IMR-90 (cell line): ENCODE results near the gene TECTB. TPM values are rescaled to one million over a fixed set of nuclear protein-coding genes. Genes with fewer than 3 reads are reported as not detected.

Experiments
- ATAC-seq: fragments of 200-7000 bp; cut with Tn5 transposase; 2 replicates; pipeline ENCODE4 v1.9.1; 2020; ENCODE audit warnings: low read depth, mild to moderate bottlenecking, moderate library complexity
- BruUV-seq: library from RNA; stranded (reverse); fragments of 400-500 nt; replicated peaks from 2 replicates; lab custom pipeline; 2021; lab: Mats Ljungman, UMichigan
- CTCF ChIA-PET: fragments of 300-600 bp; formaldehyde crosslinking; extraction: SDS; loops from one replicate; lab custom pipeline; 2021; ENCODE audit warnings: antibody characterized with exemption; lab: Yijun Ruan, JAX
- POLR2A ChIA-PET: fragments of 300-600 bp; sonication (Branson Sonifier 250); formaldehyde crosslinking; loops from one replicate; lab custom pipeline; 2022; ENCODE audit warnings: antibody characterized with exemption; ENCODE audit not compliant: unreplicated experiment; lab: Charles Lee
- DNase-seq: peaks from one replicate; pipeline ENCODE4 v3.0.0; 2013
- H2AFZ ChIP-seq: replicated peaks from 2 replicates; pipeline ENCODE3; 2013; ENCODE audit warnings: low read length, mild to moderate bottlenecking; ENCODE audit not compliant: poor library complexity
- H2AK5ac ChIP-seq: 2 replicates; pipeline ENCODE4 v1.6.1; 2013; ENCODE audit warnings: low read depth, low read length, inconsistent platforms
- H2AK9ac ChIP-seq: replicated peaks from 2 replicates; pipeline ENCODE3; 2013; ENCODE audit warnings: mild to moderate bottlenecking, low read depth, low read length, moderate library complexity; ENCODE audit not compliant: poor library complexity
- H2BK120ac ChIP-seq: 2 replicates; pipeline ENCODE4 v1.6.1; 2013; ENCODE audit warnings: low read depth, low read length, inconsistent platforms
- H2BK15ac ChIP-seq: 3 replicates; pipeline ENCODE4 v1.6.1; 2013; ENCODE audit warnings: low read depth, low read length, inconsistent platforms
- H2BK20ac ChIP-seq: 2 replicates; pipeline ENCODE4 v1.6.1; 2013; ENCODE audit warnings: low read depth, mild to moderate bottlenecking, inconsistent platforms, low read length, moderate library complexity
- H2BK5ac ChIP-seq: 2 replicates; pipeline ENCODE4 v1.6.1; 2013; ENCODE audit warnings: mild to moderate bottlenecking, low read depth, low read length, inconsistent platforms; ENCODE audit not compliant: poor library complexity, severe bottlenecking
- H3K14ac ChIP-seq: replicated peaks from 2 replicates; pipeline ENCODE4 v1.6.1; 2013; ENCODE audit warnings: low read depth, low read length, inconsistent platforms
- H3K18ac ChIP-seq: 2 replicates; pipeline ENCODE4 v1.6.1; 2013; ENCODE audit warnings: low read depth, low read length, control low read depth
- H3K23ac ChIP-seq: 2 replicates; pipeline ENCODE4 v1.6.1; 2013; ENCODE audit warnings: low read depth, low read length, inconsistent platforms
- H3K27ac ChIP-seq: 2 replicates; pipeline ENCODE4 v1.5.1; 2013; ENCODE audit warnings: mild to moderate bottlenecking, control low read depth, low read length; ENCODE audit not compliant: insufficient read depth
- H3K27me3 ChIP-seq: 2 replicates; pipeline ENCODE4 v1.6.1; 2013; ENCODE audit warnings: low read length; ENCODE audit not compliant: control insufficient read depth, insufficient read depth
- H3K36me3 ChIP-seq: 2 replicates; pipeline ENCODE4 v1.6.1; 2013; ENCODE audit warnings: low read length, mixed read lengths; ENCODE audit not compliant: control insufficient read depth, insufficient read depth
- H3K4ac ChIP-seq: 2 replicates; pipeline ENCODE4 v1.6.1; 2013; ENCODE audit warnings: low read depth, low read length, inconsistent platforms
- H3K4me1 ChIP-seq: 2 replicates; pipeline ENCODE4 v1.6.1; 2013; ENCODE audit warnings: low read length, mixed read lengths; ENCODE audit not compliant: control insufficient read depth, insufficient read depth
- H3K4me2 ChIP-seq: 2 replicates; pipeline ENCODE4 v1.6.1; 2013; ENCODE audit warnings: low read depth, mild to moderate bottlenecking, control low read depth, low read length, moderate library complexity
- H3K4me3 ChIP-seq: 2 replicates; pipeline ENCODE4 v1.5.1; 2013; ENCODE audit warnings: low read depth, mild to moderate bottlenecking, control low read depth, low read length, moderate library complexity; ENCODE audit not compliant: insufficient read depth
- H3K56ac ChIP-seq: 2 replicates; pipeline ENCODE4 v1.6.1; 2013; ENCODE audit warnings: low read length, inconsistent platforms; ENCODE audit not compliant: insufficient read depth; ENCODE audit errors: extremely low read depth
- H3K79me1 ChIP-seq, 2 experiments: 2 replicates each; pipeline ENCODE4 v1.6.1; 2013; ENCODE audit warnings: low read length in 2 of 2, inconsistent platforms in 1 of 2, low read depth in 1 of 2
- H3K9ac ChIP-seq: 2 replicates; pipeline ENCODE4 v1.6.1; 2013; ENCODE audit warnings: low read depth, low read length, control low read depth
- H3K9me1 ChIP-seq: 2 replicates; pipeline ENCODE4 v1.6.1; 2013; ENCODE audit warnings: low read length, inconsistent platforms; ENCODE audit not compliant: insufficient read depth
- H3K9me3 ChIP-seq: 2 replicates; pipeline ENCODE4 v1.6.1; 2013; ENCODE audit warnings: low read length; ENCODE audit not compliant: control insufficient read depth, insufficient read depth
- H4K20me1 ChIP-seq: 2 replicates; pipeline ENCODE4 v1.6.1; 2013; ENCODE audit warnings: low read length, inconsistent platforms; ENCODE audit not compliant: insufficient read depth
- H4K5ac ChIP-seq: 2 replicates; pipeline ENCODE4 v1.6.1; 2013; ENCODE audit warnings: mild to moderate bottlenecking, low read depth, low read length, control low read depth
- H4K8ac ChIP-seq, 2 experiments: 2 replicates each; pipeline ENCODE4 v1.6.1; 2013; ENCODE audit warnings: low read depth in 2 of 2, low read length in 2 of 2, control low read depth in 1 of 2, inconsistent platforms in 1 of 2
- H4K91ac ChIP-seq: 2 replicates; pipeline ENCODE4 v1.6.1; 2013; ENCODE audit warnings: low read depth, low read length, inconsistent platforms; ENCODE audit not compliant: insufficient read depth
- ELK1 ChIP-seq: fragments of 150-350 bp; IDR thresholded peaks from 2 replicates; pipeline ENCODE4 v1.6.1; 2016; ENCODE audit warnings: low read depth, mild to moderate bottlenecking, low read length, moderate library complexity, borderline replicate concordance
- RFX5 ChIP-seq: IDR thresholded peaks from 2 replicates; pipeline ENCODE4 v1.8.0; 2012; ENCODE audit warnings: low read depth, mild to moderate bottlenecking, low read length, moderate library complexity
- USF2 ChIP-seq: fragments of 150-350 bp; IDR thresholded peaks from 2 replicates; pipeline ENCODE4 v1.6.1; 2017; ENCODE audit warnings: mild to moderate bottlenecking, antibody characterized with exemption, low read length, low read depth
- WGBS, 2 experiments: methylation state at CpG; one replicate each; pipeline versions ENCODE4 v1.1.5 to v1.1.7; 2013; ENCODE audit warnings: missing lambda C conversion rate in 2 of 2; ENCODE audit not compliant: insufficient read length in 1 of 2; ENCODE audit errors: extremely low coverage in 2 of 2; 5-methylcytosine and 5-hydroxymethylcytosine counted together
- dilution Hi-C: fragments of 300-500 bp; cut with HindIII; formaldehyde crosslinking; loops from one replicate; pipeline ENCODE4 v1.14.3; 2018; ENCODE audit warnings: low sequenced_read_pairs; ENCODE audit not compliant: unreplicated experiment
- in situ Hi-C: fragments of 300-500 bp; cut with MboI; formaldehyde crosslinking; loops from 3 replicates; pipeline ENCODE4 v1.14.3; 2019; ENCODE audit warnings: low sequenced_read_pairs, inconsistent platforms, mixed read lengths
- intact Hi-C: fragments of 100-400 bp; cut with micrococcal nuclease; formaldehyde crosslinking; loops from 2 replicates; pipeline ENCODE4 v1.10.0; 2022
- polyA plus RNA-seq, 3 experiments: library from polyadenylated mRNA; depleted of rRNA; stranded (reverse); fragments of >200 nt; gene quantifications; 2 replicates each; pipeline ENCODE4 v1.2.3, GENCODE V29; 2012; ENCODE audit warnings: low replicate concordance in 1 of 3
- total RNA-seq: library from RNA; depleted of rRNA; stranded (reverse); fragments of >200 nt; gene quantifications from 2 replicates; pipeline ENCODE4 v1.2.3, GENCODE V29; 2012

Gene TECTB
- total and polyA plus RNA-seq, 2 of the 4 experiments (the other 2 are of a cell fraction) = not detected

- DNase-seq = no peak
- BruUV-seq = no TSS peak
- no peak for TF ChIP-seq RFX5
- no peak for TF ChIP-seq ELK1
- TF ChIP-seq USF2 = no peak
- H3K4me3 ChIP-seq = no peak overlapping the region
- H3K56ac ChIP-seq = no peak overlapping the region
- no peaks in the 10 kb centered on the region for H3K4me1 ChIP-seq
- no CpG with 5 or more reads among the region's 1 CpG for WGBS, 2 experiments
- no peak overlapping the region for H2AFZ ChIP-seq
- no peak overlapping the region for H4K91ac ChIP-seq
- in situ Hi-C loops (no loop called here), intact Hi-C loops (no loop called here), dilution Hi-C loops (no loop called here)
- no peak overlapping the region for H4K5ac ChIP-seq
- no peak overlapping the region for H3K23ac ChIP-seq
- H3K36me3 ChIP-seq = no peaks in the 10 kb centered on the region
- no peak overlapping the region for H3K9ac ChIP-seq
- H3K14ac ChIP-seq = no peak overlapping the region
- CTCF ChIA-PET = no interaction called here
- H4K8ac ChIP-seq = no peak overlapping the region
- no peaks in the 10 kb centered on the region for H3K9me3 ChIP-seq
- H3K27me3 ChIP-seq = no peaks in the 10 kb centered on the region; the same call in none of the 2 replicates
- no peak for ATAC-seq
- H4K20me1 ChIP-seq = no peaks in the 10 kb centered on the region
- no peak overlapping the region for H2AK5ac ChIP-seq
- no peak overlapping the region for H2BK15ac ChIP-seq
- POLR2A ChIA-PET = no interaction called here
- H2BK120ac ChIP-seq = no peak overlapping the region
- H3K27ac ChIP-seq = no peak overlapping the region
- no peak overlapping the region for H3K18ac ChIP-seq
- H3K4ac ChIP-seq = no peak overlapping the region
- no peak overlapping the region for H2AK9ac ChIP-seq
- no peaks in the 10 kb centered on the region for H3K9me1 ChIP-seq
- H3K4me2 ChIP-seq = no peak overlapping the region
- H2BK20ac ChIP-seq = no peak overlapping the region
- H2BK5ac ChIP-seq = no peak overlapping the region
- H3K79me1 ChIP-seq = no peaks in the 10 kb centered on the region
Observed at GRCh38 chr10:112330607-112331160, 47.5 kb downstream of the TECTB start.
